Smooth muscle cell (in vitro differentiated cells): ENCODE measurements around the gene SMU1. TPM values are rescaled to one million over a fixed set of nuclear protein-coding genes. Genes with fewer than 3 reads are reported as not detected.

ENCODE experiments used
- DNase-seq: peaks from one replicate; lab custom pipeline; 2025; ENCODE audit not compliant: unreplicated experiment; lab: John Stamatoyannopoulos, UW
- H2AFZ ChIP-seq: fragments of 200-600 bp; sonication (generic); 2 replicates; pipeline ENCODE4 v1.6.0; 2016; ENCODE audit warnings: antibody characterized with exemption, low read depth, mild to moderate bottlenecking
- H3F3A ChIP-seq: fragments of 200-600 bp; sonication (generic); 2 replicates; pipeline ENCODE4 v1.6.0; 2017; ENCODE audit warnings: antibody characterized with exemption, low read depth
- H3K27ac ChIP-seq: fragments of 200-600 bp; sonication (generic); 2 replicates; pipeline ENCODE4 v1.5.1; 2016; ENCODE audit warnings: low read depth, mild to moderate bottlenecking
- H3K27me3 ChIP-seq: fragments of 200-600 bp; sonication (generic); 2 replicates; pipeline ENCODE4 v1.6.1; 2016; ENCODE audit warnings: low read depth, mild to moderate bottlenecking
- H3K36me3 ChIP-seq: fragments of 200-600 bp; sonication (generic); 2 replicates; pipeline ENCODE4 v1.5.1; 2016; ENCODE audit warnings: low read depth
- H3K4me1 ChIP-seq: fragments of 200-600 bp; sonication (generic); 2 replicates; pipeline ENCODE4 v1.5.1; 2016; ENCODE audit warnings: low read depth
- H3K4me2 ChIP-seq: fragments of 200-600 bp; sonication (generic); 2 replicates; pipeline ENCODE4 v1.6.0; 2016; ENCODE audit warnings: mild to moderate bottlenecking
- H3K4me3 ChIP-seq: fragments of 200-600 bp; sonication (generic); 2 replicates; pipeline ENCODE4 v1.5.1; 2016; ENCODE audit warnings: mild to moderate bottlenecking
- H3K79me2 ChIP-seq: fragments of 200-600 bp; sonication (generic); 2 replicates; pipeline ENCODE4 v1.6.0; 2016; ENCODE audit warnings: low read depth, mild to moderate bottlenecking
- H3K9ac ChIP-seq: fragments of 200-600 bp; sonication (generic); 2 replicates; pipeline ENCODE4 v1.6.0; 2016; ENCODE audit warnings: low read depth
- H3K9me3 ChIP-seq: fragments of 200-600 bp; sonication (generic); replicated peaks from 2 replicates; pipeline ENCODE4 v1.5.1; 2016; ENCODE audit warnings: low read depth
- H4K20me1 ChIP-seq: fragments of 200-600 bp; sonication (generic); 2 replicates; pipeline ENCODE4 v1.6.0; 2016; ENCODE audit warnings: low read depth
- WGBS: methylation state at CpG from one replicate; pipeline ENCODE4 v1.1.7; 2016; ENCODE audit warnings: low lambda C conversion rate; 5-methylcytosine and 5-hydroxymethylcytosine counted together
- polyA plus RNA-seq: library from polyadenylated mRNA; unstranded; fragments of >200 nt; fragmentation: Nextera tagmentation; extraction: Ambion mirVana; gene quantifications from 2 replicates; pipeline ENCODE4 v1.2.1, GENCODE V29; 2016
- total RNA-seq: library from RNA; depleted of rRNA; stranded (reverse); fragments of >200 nt; gene quantifications from 2 replicates; pipeline ENCODE4 v1.2.3, GENCODE V29; 2014
- TF ChIP-seq, protein P1 (sequence below): fragments of 200-600 bp; sonication (generic); IDR thresholded peaks from 2 replicates; pipeline ENCODE4 v1.5.1; 2017; ENCODE audit warnings: borderline replicate concordance, mild to moderate bottlenecking, antibody characterized with exemption; ENCODE audit not compliant: insufficient read depth, poor library complexity, severe bottlenecking

SMU1 gene
- total and polyA plus RNA-seq, 2 experiments from 2014 or later = 15.1 to 17.4 TPM

DNA sequence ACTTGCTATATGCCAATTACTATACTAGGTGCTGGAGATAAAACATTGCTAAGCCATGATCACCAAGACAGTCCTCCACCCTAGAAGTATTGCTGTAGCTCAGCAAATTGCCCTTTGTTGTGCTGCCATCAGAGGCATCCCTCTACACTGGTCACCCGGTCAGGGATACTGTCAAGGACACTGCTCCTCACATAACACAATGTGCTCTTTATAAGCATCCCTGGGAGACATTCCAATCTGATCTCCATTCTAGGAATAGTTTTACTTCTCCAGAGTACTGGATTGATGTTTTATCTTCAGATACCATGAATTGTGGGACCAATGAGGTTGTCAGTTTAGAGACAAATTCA is 61.8 kb downstream of the SMU1 start:
- Histone ChIP-seq H3K4me2 (no peak overlapping the region), H3K4me1 (no peaks in the 10 kb centered on the region)

DNA sequence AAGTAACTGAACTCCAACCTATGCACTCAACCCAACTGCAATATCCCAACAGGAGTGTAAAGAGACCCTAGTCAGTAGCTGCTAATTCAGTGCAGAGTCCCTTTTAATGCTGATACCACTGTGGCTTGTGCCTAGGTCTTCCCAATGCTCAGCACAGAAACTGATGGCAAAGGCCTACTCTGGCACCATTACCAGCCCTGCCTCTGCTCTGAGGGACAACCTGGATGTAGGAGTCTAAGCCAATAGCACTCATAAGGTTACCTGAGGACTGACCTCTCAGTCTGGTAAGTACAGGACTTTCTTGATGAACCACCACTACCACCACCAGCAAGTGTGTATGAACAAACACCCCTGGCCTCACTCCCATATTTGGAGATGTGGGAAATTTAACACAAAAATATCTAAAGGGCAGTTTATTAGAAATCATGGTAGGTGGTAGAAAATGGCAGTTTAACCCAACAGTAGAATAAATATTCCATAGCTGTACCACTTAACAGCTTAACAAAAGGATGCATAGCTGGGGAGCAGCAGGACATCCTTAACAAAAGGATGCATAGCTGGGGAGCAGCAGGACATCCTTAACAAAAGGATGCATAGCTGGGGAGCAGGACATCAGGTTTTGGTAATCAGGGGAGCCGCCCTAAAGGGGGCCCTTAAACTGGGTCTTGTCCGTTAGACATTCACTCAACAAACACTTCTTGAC is 62.4 kb downstream of the SMU1 start:
- Histone ChIP-seq H2AFZ (no peak overlapping the region), H3K4me2 (no peak overlapping the region), H3F3A (no peaks in the 10 kb centered on the region), H3K27me3 (no peaks in the 10 kb centered on the region), H3K9ac (no peak overlapping the region), H3K36me3 (no peaks in the 10 kb centered on the region), H3K27ac (no peak overlapping the region), H4K20me1 (peaks cover 8% of the 10 kb centered on the region), H3K4me1 (no peaks in the 10 kb centered on the region), H3K4me3 (no peak overlapping the region), H3K9me3 (no peaks in the 10 kb centered on the region), H3K79me2 (peaks cover 5% of the 10 kb centered on the region)
- WGBS = 81% methylated on average over 2 of the region's 2 CpGs
- no peak for DNase-seq
- TF ChIP-seq, protein P1, sequence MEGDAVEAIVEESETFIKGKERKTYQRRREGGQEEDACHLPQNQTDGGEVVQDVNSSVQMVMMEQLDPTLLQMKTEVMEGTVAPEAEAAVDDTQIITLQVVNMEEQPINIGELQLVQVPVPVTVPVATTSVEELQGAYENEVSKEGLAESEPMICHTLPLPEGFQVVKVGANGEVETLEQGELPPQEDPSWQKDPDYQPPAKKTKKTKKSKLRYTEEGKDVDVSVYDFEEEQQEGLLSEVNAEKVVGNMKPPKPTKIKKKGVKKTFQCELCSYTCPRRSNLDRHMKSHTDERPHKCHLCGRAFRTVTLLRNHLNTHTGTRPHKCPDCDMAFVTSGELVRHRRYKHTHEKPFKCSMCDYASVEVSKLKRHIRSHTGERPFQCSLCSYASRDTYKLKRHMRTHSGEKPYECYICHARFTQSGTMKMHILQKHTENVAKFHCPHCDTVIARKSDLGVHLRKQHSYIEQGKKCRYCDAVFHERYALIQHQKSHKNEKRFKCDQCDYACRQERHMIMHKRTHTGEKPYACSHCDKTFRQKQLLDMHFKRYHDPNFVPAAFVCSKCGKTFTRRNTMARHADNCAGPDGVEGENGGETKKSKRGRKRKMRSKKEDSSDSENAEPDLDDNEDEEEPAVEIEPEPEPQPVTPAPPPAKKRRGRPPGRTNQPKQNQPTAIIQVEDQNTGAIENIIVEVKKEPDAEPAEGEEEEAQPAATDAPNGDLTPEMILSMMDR = no peak

More for the DNA sequence above, 61.8 kb downstream of the SMU1 start:
- WGBS = 95% methylated on average over 1 of the region's 1 CpG
- no peak overlapping the region for H3K27ac ChIP-seq
- H2AFZ ChIP-seq = no peak overlapping the region
- H3K9ac ChIP-seq = no peak overlapping the region
- no peaks in the 10 kb centered on the region for H3K36me3 ChIP-seq
- TF ChIP-seq, protein P1 = no peak
- no peak overlapping the region for H3K4me3 ChIP-seq
- H3F3A ChIP-seq = no peaks in the 10 kb centered on the region
- H3K9me3 ChIP-seq = no peaks in the 10 kb centered on the region
- DNase-seq = no peak
- H4K20me1 ChIP-seq = peaks cover 8% of the 10 kb centered on the region
- no peaks in the 10 kb centered on the region for H3K27me3 ChIP-seq
- H3K79me2 ChIP-seq = peaks cover 10% of the 10 kb centered on the region

DNA sequence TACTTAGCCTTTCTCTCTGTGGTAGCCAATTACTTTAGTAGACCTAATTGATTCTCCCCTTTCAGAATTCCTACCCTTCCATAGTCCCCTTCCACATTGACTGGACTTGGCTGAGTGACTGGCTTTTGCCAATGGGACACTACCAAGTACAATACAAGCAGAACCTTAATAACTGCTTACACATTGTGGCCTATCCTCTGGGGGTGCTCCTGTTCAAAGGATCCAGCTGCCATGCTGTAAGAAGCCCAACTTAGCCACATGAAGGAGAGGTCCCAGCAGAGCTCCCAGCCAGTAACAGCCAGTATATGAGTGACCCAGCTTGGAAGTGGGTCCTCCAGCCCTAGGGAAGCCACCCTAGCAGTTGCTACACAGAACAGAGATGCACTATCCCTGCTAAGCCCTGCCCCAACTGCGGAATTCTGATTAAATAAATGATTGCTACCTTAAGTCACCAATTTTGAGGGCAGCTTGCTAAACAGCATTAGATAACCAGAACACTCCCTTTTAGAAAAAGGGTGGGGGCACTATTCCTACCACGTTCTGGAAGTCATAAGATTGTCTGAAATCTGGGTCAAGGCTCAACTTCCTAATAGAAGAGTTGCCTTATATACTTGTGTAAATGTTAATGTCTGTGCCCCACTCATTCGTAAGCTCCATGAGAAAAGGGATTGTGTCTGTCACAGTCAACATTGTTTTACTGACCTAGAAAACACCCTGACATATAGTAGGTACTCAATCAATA is 64.0 kb downstream of the SMU1 start:
- no peaks in the 10 kb centered on the region for H3K36me3 ChIP-seq
- H3K9ac ChIP-seq = no peak overlapping the region
- no peaks in the 10 kb centered on the region for H3K9me3 ChIP-seq
- no peaks in the 10 kb centered on the region for H3F3A ChIP-seq
- H3K27ac ChIP-seq = no peak overlapping the region
- H2AFZ ChIP-seq = no peak overlapping the region
- no peaks in the 10 kb centered on the region for H3K4me1 ChIP-seq
- H3K79me2 ChIP-seq = no peaks in the 10 kb centered on the region
- H4K20me1 ChIP-seq = peaks cover 7% of the 10 kb centered on the region
- no peak overlapping the region for H3K4me3 ChIP-seq
- no peak overlapping the region for H3K4me2 ChIP-seq
- no peaks in the 10 kb centered on the region for H3K27me3 ChIP-seq
- TF ChIP-seq, protein P1 = no peak
- DNase-seq = no peak
- 91% methylated on average over 3 of the region's 3 CpGs for WGBS
